CD14-positive monocyte (primary cell): ENCODE results near the gene EARS2. TPM values are rescaled to one million over a fixed set of nuclear protein-coding genes. Genes with fewer than 3 reads are reported as not detected.
A peak's percentile ranks its signal among the peaks of the same experiment; 100 is the strongest.

Source experiments
- DNase-seq, 3 donors: peaks; one replicate each; pipeline ENCODE4 v3.0.0-alpha.2; 2011 to 2022
- H2AFZ ChIP-seq: 2 replicates; pipeline ENCODE4 v1.6.0; 2012; ENCODE audit warnings: mild to moderate bottlenecking, low read depth, low read length, inconsistent platforms; ENCODE audit not compliant: insufficient read depth, poor library complexity, severe bottlenecking
- H3K27ac ChIP-seq, 2 donors: 1 replicate in 1 of 2; 2 replicates in 1 of 2; pipeline ENCODE4 v1.5.1; 2012 to 2013; ENCODE audit warnings: low read length in 2 of 2, control low read depth in 1 of 2, inconsistent platforms in 1 of 2, low read depth in 1 of 2, mild to moderate bottlenecking in 1 of 2
- H3K27me3 ChIP-seq, 2 donors: one replicate each; pipeline versions ENCODE4 v1.6.0 to v1.6.1; 2011 to 2013; ENCODE audit warnings: low read length in 2 of 2; ENCODE audit not compliant: control insufficient read depth in 2 of 2, insufficient read depth in 2 of 2
- H3K36me3 ChIP-seq, 2 donors: replicated peaks in 1 of 2; 1 replicate in 1 of 2; 2 replicates in 1 of 2; pipeline versions ENCODE4 v1.5.1 to v1.6.1; 2012 to 2013; ENCODE audit warnings: low read length in 2 of 2, control low read depth in 1 of 2, inconsistent platforms in 1 of 2, mild to moderate bottlenecking in 1 of 2; ENCODE audit not compliant: insufficient read depth in 2 of 2, control insufficient read depth in 1 of 2
- H3K4me1 ChIP-seq, 2 donors: 1 replicate in 1 of 2; 2 replicates in 1 of 2; pipeline versions ENCODE4 v1.5.1 to v1.6.1; 2012 to 2013; ENCODE audit warnings: low read length in 2 of 2, control low read depth in 1 of 2, inconsistent platforms in 1 of 2, mild to moderate bottlenecking in 1 of 2, moderate library complexity in 1 of 2; ENCODE audit not compliant: insufficient read depth in 2 of 2, control insufficient read depth in 1 of 2
- H3K4me2 ChIP-seq: replicated peaks from 2 replicates; pipeline ENCODE3; 2012; ENCODE audit warnings: low read length, moderate library complexity, mild to moderate bottlenecking; ENCODE audit not compliant: poor library complexity, severe bottlenecking; ENCODE audit errors: extremely low read depth
- H3K4me3 ChIP-seq, 3 experiments: fragments of 200-600 bp in 1 of 3; sonication (generic) in 1 of 3; replicated peaks in 1 of 3; 1 replicate in 2 of 3; 2 replicates in 1 of 3; pipeline ENCODE4 v1.5.1; 2011 to 2013; ENCODE audit warnings: low read length in 3 of 3, mild to moderate bottlenecking in 3 of 3, control low read depth in 2 of 3, low read depth in 2 of 3, inconsistent platforms in 1 of 3, moderate library complexity in 1 of 3
- H3K79me2 ChIP-seq: 2 replicates; pipeline ENCODE4 v1.6.0; 2012; ENCODE audit warnings: mild to moderate bottlenecking, control low read depth, inconsistent platforms, low read length, moderate library complexity; ENCODE audit not compliant: insufficient read depth
- H3K9ac ChIP-seq: 2 replicates; pipeline ENCODE4 v1.6.0; 2017; ENCODE audit warnings: low read length, mild to moderate bottlenecking; ENCODE audit not compliant: insufficient read depth, poor library complexity, severe bottlenecking
- H3K9me3 ChIP-seq, 2 donors: replicated peaks in 1 of 2; 1 replicate in 1 of 2; 2 replicates in 1 of 2; pipeline versions ENCODE4 v1.5.1 to v1.6.1; 2012 to 2013; ENCODE audit warnings: low read length in 2 of 2, control low read depth in 1 of 2; ENCODE audit not compliant: control insufficient read depth in 1 of 2, insufficient read depth in 1 of 2
- H4K20me1 ChIP-seq: 2 replicates; pipeline ENCODE4 v1.6.0; 2012; ENCODE audit warnings: mild to moderate bottlenecking, low read length, control low read depth, moderate library complexity; ENCODE audit not compliant: insufficient read depth
- H3K27ac Mint-ChIP-seq, 7 donors: one replicate each; pipeline ENCODE4 v1.8.0; 2020; ENCODE audit warnings: mild to moderate bottlenecking in 7 of 7, mixed read lengths in 7 of 7, moderate library complexity in 6 of 7, inconsistent platforms in 2 of 7
- H3K27me3 Mint-ChIP-seq, 3 donors: one replicate each; pipeline ENCODE4 v1.8.0; 2021 to 2022; ENCODE audit warnings: low read depth in 3 of 3, mild to moderate bottlenecking in 3 of 3, mixed read lengths in 3 of 3, moderate library complexity in 3 of 3, inconsistent platforms in 1 of 3
- H3K36me3 Mint-ChIP-seq, 2 donors: one replicate each; pipeline ENCODE4 v1.8.0; 2020; ENCODE audit warnings: mixed read lengths in 2 of 2, inconsistent platforms in 1 of 2, mild to moderate bottlenecking in 1 of 2
- H3K4me1 Mint-ChIP-seq: one replicate; pipeline ENCODE4 v1.8.0; 2020; ENCODE audit warnings: mild to moderate bottlenecking, mixed read lengths
- H3K4me3 Mint-ChIP-seq, 2 donors: one replicate each; pipeline ENCODE4 v1.8.0; 2020; ENCODE audit warnings: mild to moderate bottlenecking in 2 of 2, mixed read lengths in 2 of 2, moderate library complexity in 1 of 2
- H3K9me3 Mint-ChIP-seq, 7 donors: one replicate each; pipeline ENCODE4 v1.8.0; 2020 to 2022; ENCODE audit warnings: mixed read lengths in 7 of 7, mild to moderate bottlenecking in 6 of 7, moderate library complexity in 6 of 7, inconsistent platforms in 2 of 7
- WGBS: methylation state at CpG from one replicate; pipeline ENCODE4 v1.1.5; 2013; ENCODE audit warnings: missing lambda C conversion rate; ENCODE audit not compliant: insufficient coverage; 5-methylcytosine and 5-hydroxymethylcytosine counted together
- intact Hi-C, 2 donors: fragments of 100-400 bp; cut with micrococcal nuclease; formaldehyde crosslinking; loops; one replicate each; pipeline versions ENCODE4 v1.15.0 to v1.15.1; 2023
- polyA plus RNA-seq, 3 donors: library from polyadenylated mRNA; depleted of rRNA in 1 of 3; unstranded in 2 of 3; stranded (reverse) in 1 of 3; fragments of 300-500 nt in 2 of 3; fragments of >200 nt in 1 of 3; fragmentation: Illumina TruSeq in 2 of 3; gene quantifications; 1 replicate in 2 of 3; 2 replicates in 1 of 3; pipeline ENCODE4 v1.2.3, GENCODE V29; 2012 to 2021
- TF ChIP-seq, protein P1 (sequence below): fragments of 200-600 bp; IDR thresholded peaks from one replicate; pipeline ENCODE4 v1.8.0; 2022; ENCODE audit warnings: antibody characterized with exemption, mild to moderate bottlenecking

EARS2 gene
- polyA plus RNA-seq, 3 donors: 2.9 to 4.7 (median 4.2) TPM

DNA sequence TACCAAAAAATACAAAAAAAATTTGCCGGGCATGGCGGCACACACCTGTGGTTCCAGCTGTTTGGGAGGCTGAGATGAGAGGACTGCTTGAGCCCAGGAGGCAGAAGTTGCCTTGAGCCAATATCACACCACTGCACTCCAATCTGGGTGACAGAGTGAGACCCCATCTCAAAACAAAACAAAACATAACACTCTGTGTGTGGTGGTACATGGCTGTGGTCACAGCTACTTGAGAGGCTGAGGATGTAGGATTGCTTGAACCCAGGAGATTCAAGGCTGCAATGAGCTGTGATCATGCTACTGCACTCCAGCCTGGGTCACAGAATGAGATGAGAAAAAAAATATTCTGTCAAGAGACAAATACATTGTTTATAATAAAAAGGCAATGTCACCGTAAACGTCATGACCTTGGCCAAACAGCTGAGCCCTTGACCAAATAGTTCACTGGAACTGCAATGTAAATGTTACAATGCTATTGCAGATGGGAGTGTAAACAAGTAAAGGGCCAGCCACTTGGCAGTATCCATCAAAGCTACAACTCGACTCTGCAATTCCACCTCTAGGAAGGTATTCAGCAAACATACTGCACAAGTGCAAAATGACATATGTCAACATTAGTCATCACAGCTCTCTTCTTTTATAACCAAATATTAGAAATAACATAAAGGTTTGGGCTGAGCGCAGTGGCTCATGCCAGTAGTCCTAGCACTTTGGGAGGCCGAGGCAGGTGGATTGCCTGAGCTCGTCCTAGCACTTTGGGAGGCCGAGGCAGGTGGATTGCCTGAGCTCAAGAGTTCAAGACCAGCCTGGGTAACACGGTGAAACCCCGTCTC, 16.9 kb downstream of the EARS2 start:
- TF ChIP-seq, protein P1, sequence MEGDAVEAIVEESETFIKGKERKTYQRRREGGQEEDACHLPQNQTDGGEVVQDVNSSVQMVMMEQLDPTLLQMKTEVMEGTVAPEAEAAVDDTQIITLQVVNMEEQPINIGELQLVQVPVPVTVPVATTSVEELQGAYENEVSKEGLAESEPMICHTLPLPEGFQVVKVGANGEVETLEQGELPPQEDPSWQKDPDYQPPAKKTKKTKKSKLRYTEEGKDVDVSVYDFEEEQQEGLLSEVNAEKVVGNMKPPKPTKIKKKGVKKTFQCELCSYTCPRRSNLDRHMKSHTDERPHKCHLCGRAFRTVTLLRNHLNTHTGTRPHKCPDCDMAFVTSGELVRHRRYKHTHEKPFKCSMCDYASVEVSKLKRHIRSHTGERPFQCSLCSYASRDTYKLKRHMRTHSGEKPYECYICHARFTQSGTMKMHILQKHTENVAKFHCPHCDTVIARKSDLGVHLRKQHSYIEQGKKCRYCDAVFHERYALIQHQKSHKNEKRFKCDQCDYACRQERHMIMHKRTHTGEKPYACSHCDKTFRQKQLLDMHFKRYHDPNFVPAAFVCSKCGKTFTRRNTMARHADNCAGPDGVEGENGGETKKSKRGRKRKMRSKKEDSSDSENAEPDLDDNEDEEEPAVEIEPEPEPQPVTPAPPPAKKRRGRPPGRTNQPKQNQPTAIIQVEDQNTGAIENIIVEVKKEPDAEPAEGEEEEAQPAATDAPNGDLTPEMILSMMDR: no peak
- H3K4me3 ChIP-seq: no peak overlapping the region
- peaks cover 11 to 14% of the 10 kb centered on the region in 2 donors for H3K4me1 ChIP-seq
- Mint-ChIP-seq H3K4me3 (no peak overlapping the region), H3K27ac (peak overlapping the region in 3 of 7 donors; percentile 15 to 46 (median 45)), H3K27me3 (no peaks in the 10 kb centered on the region), H3K4me1 (peaks cover 17% of the 10 kb centered on the region), H3K36me3 (peaks cover 26 to 38% of the 10 kb centered on the region in 2 donors), H3K9me3 (no peaks in the 10 kb centered on the region)
- H3K9me3 ChIP-seq: no peaks in the 10 kb centered on the region
- peaks cover 17 to 37% of the 10 kb centered on the region in 2 donors for H3K36me3 ChIP-seq
- H3K27me3 ChIP-seq: no peaks in the 10 kb centered on the region
- H3K27ac ChIP-seq: peak overlapping the region in 1 of 2 donors; percentile 51
- intact Hi-C loops: loop anchor here in 1 of 2 donors (10.0 kb wide), 1 partner anchor 45 kb away; no protein-coding TSS in a partner anchor
- H3K79me2 ChIP-seq: no peaks in the 10 kb centered on the region
- H4K20me1 ChIP-seq: no peaks in the 10 kb centered on the region
- no peak overlapping the region for H3K9ac ChIP-seq
- no peak for DNase-seq
- 98% methylated on average over 6 of the region's 11 CpGs for WGBS
- H2AFZ ChIP-seq: no peak overlapping the region
- no peak overlapping the region for H3K4me2 ChIP-seq

DNA sequence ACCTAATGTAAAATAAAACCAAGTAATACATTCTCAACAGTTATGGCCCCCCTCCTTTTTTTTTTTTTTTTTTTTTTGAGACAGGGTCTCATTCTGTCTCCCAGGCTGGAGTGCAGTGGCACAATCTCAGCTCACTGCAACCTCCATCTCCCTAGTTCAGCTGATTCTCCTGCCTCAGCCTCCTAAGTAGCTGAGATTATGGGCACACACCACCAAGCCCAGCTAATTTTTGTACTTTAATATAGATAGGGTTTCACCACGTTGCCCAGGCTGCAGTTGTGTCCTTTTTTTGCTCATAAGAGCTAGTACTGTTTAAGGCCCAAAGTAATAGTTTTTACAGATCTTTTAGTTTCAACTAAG, 18.3 kb downstream of the EARS2 start:
- no CpG with 5 or more reads among the region's 1 CpG for WGBS
- Mint-ChIP-seq H3K27ac (peak overlapping the region in 5 of 7 donors; percentile 65 to 83 (median 75)), H3K27me3 (no peaks in the 10 kb centered on the region), H3K4me1 (peaks cover 17% of the 10 kb centered on the region), H3K36me3 (peaks cover 32 to 48% of the 10 kb centered on the region in 2 donors), H3K9me3 (no peaks in the 10 kb centered on the region), H3K4me3 (no peak overlapping the region)
- Histone ChIP-seq H3K27ac (peak overlapping the region in 1 of 2 donors; percentile 74), H3K79me2 (no peaks in the 10 kb centered on the region), H4K20me1 (no peaks in the 10 kb centered on the region), H3K27me3 (no peaks in the 10 kb centered on the region), H2AFZ (no peak overlapping the region), H3K9ac (peak overlapping the region; percentile 10), H3K4me3 (no peak overlapping the region), H3K36me3 (peaks cover 20 to 42% of the 10 kb centered on the region in 2 donors), H3K9me3 (no peaks in the 10 kb centered on the region), H3K4me2 (peak overlapping the region; percentile 33), H3K4me1 (peaks cover 11 to 14% of the 10 kb centered on the region in 2 donors)
- TF ChIP-seq, protein P1: no peak
- DNase-seq: no peak
- intact Hi-C loops: no loop called here
